CD4-positive, CD25-positive, alpha-beta regulatory T cell (primary cell): Measurements from ENCODE around the gene SMOC2. TPM values are rescaled to one million over a fixed set of nuclear protein-coding genes. Genes with fewer than 3 reads are reported as not detected.

Experiments
- ATAC-seq, 2 donors: fragments of 150-1000 bp; cut with Tn5 transposase; one replicate each; pipeline ENCODE4 v1.10.0; 2021; ENCODE audit warnings: low read depth in 2 of 2, moderate number of reproducible peaks in 2 of 2, moderate library complexity in 1 of 2
- DNase-seq, 3 donors: peaks; one replicate each; pipeline versions ENCODE4 v3.0.0 to v3.0.0-alpha.2; 2012 to 2022; ENCODE audit warnings: mixed read lengths in 1 of 3
- H3K27ac ChIP-seq: one replicate; pipeline ENCODE4 v1.7.0; 2013; ENCODE audit warnings: mild to moderate bottlenecking, low read length; ENCODE audit not compliant: insufficient read depth, poor library complexity, severe bottlenecking
- H3K27me3 ChIP-seq: one replicate; pipeline ENCODE4 v1.7.0; 2013; ENCODE audit warnings: low read length; ENCODE audit not compliant: control insufficient read depth, insufficient read depth
- H3K36me3 ChIP-seq: one replicate; pipeline ENCODE4 v1.7.0; 2013; ENCODE audit warnings: mild to moderate bottlenecking, low read length, moderate library complexity; ENCODE audit not compliant: control insufficient read depth, insufficient read depth
- H3K4me1 ChIP-seq: 2 replicates; pipeline ENCODE4 v1.7.0; 2013; ENCODE audit warnings: mild to moderate bottlenecking, low read length; ENCODE audit not compliant: insufficient read depth, control insufficient read depth, poor library complexity, severe bottlenecking
- H3K4me3 ChIP-seq: one replicate; pipeline ENCODE4 v1.7.0; 2013; ENCODE audit warnings: low read depth, mild to moderate bottlenecking, low read length, moderate library complexity
- H3K9me3 ChIP-seq, 2 experiments: 1 replicate in 1 of 2; 2 replicates in 1 of 2; pipeline ENCODE4 v1.7.0; 2013; ENCODE audit warnings: low read length in 2 of 2, mild to moderate bottlenecking in 1 of 2, moderate library complexity in 1 of 2; ENCODE audit not compliant: control insufficient read depth in 2 of 2
- H3K27ac Mint-ChIP-seq, 3 donors: one replicate each; pipeline ENCODE4 v1.8.0; 2020 to 2022; ENCODE audit warnings: mild to moderate bottlenecking in 3 of 3, mixed read lengths in 3 of 3, moderate library complexity in 2 of 3
- H3K27me3 Mint-ChIP-seq: one replicate; pipeline ENCODE4 v1.8.0; 2022; ENCODE audit warnings: mild to moderate bottlenecking, mixed read lengths
- H3K36me3 Mint-ChIP-seq: one replicate; pipeline ENCODE4 v1.8.0; 2020; ENCODE audit warnings: mixed read lengths
- H3K4me1 Mint-ChIP-seq, 4 donors: one replicate each; pipeline ENCODE4 v1.8.0; 2020 to 2022; ENCODE audit warnings: mixed read lengths in 4 of 4, mild to moderate bottlenecking in 1 of 4
- H3K4me3 Mint-ChIP-seq, 4 donors: one replicate each; pipeline ENCODE4 v1.8.0; 2020 to 2022; ENCODE audit warnings: mild to moderate bottlenecking in 4 of 4, mixed read lengths in 4 of 4, moderate library complexity in 3 of 4
- H3K9me3 Mint-ChIP-seq, 7 donors: one replicate each; pipeline ENCODE4 v1.8.0; 2020 to 2022; ENCODE audit warnings: mixed read lengths in 7 of 7, mild to moderate bottlenecking in 3 of 7, moderate library complexity in 2 of 7
- polyA plus RNA-seq, 4 donors: library from polyadenylated mRNA; unstranded; fragments of 300-500 nt; fragmentation: Illumina TruSeq; gene quantifications; one replicate each; pipeline ENCODE4 v1.2.3, GENCODE V29; 2021
- total RNA-seq: library from RNA; stranded (reverse); gene quantifications from one replicate; pipeline ENCODE4 v1.2.3, GENCODE V29; 2022

Gene SMOC2
- total and polyA plus RNA-seq, 5 donors from 2014 or later = not detected

DNA sequence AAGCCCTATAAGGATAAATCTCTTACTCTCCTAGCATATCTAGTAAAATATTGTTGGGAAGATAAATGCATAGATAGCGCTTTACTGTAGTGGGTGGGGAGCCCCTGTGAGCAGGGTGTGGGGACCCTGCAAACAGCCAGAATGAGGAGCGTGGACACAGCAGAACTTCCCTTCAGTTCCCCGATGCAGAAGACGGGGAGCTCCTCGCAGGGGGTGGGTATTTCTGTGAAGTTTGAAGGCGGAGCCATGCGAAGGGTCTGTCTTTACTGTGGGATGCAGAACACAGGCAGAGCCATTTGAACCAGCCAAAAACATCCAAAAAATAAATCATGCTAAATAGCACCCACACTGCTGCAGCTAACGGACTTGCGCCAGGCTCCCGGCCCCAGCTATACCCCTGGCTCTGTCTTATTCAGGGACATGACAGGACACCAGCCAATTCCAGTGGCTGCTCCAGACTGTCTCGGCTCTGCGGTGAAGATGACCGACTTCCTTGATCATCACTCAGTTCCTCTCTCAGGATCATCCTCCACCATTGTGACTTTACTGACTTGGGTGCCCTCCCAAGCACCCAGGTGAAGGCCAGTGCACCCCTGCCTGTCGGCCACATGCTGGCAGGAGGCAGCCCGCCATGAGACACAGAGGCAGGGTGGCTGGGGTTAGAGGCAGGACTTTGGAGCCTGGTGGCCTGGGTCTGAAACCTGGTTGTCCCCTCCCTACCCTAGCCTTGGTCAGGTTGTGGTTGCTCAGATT lies 134.5 kb downstream of the SMOC2 start:
- H3K9me3 ChIP-seq = no peaks in the 10 kb centered on the region
- H3K27ac ChIP-seq = no peak overlapping the region
- Mint-ChIP-seq H3K27me3 (no peaks in the 10 kb centered on the region), H3K9me3 (no peaks in the 10 kb centered on the region), H3K4me3 (no peak overlapping the region), H3K27ac (no peak overlapping the region), H3K36me3 (no peaks in the 10 kb centered on the region), H3K4me1 (no peaks in the 10 kb centered on the region)
- no peak for DNase-seq
- H3K4me1 ChIP-seq = no peaks in the 10 kb centered on the region
- ATAC-seq = no peak
- no peaks in the 10 kb centered on the region for H3K36me3 ChIP-seq
- no peak overlapping the region for H3K4me3 ChIP-seq
- H3K27me3 ChIP-seq = no peaks in the 10 kb centered on the region

DNA sequence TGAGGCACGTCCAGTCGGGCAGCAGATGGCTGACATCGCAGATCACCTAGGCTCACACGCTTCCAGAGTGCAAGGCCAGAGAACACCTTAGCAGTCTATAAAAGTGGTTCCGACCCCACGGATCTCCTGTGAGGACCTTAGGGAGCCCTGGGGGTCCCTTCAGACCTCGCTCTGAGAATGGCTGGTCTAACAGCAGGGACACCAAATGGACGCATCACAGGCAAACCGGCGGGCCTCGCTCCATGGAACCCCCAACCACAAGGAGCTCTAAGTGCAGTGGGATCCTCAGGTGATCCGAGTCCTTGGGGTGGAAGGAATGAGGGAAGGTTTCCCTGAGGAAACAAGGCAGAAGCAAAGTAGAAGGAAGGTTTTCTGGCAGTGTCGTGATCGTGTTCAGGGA lies 135.4 kb downstream of the SMOC2 start:
- Histone ChIP-seq H3K4me1 (no peaks in the 10 kb centered on the region), H3K9me3 (no peaks in the 10 kb centered on the region), H3K27me3 (no peaks in the 10 kb centered on the region), H3K27ac (no peak overlapping the region), H3K4me3 (no peak overlapping the region), H3K36me3 (no peaks in the 10 kb centered on the region)
- no peaks in the 10 kb centered on the region for H3K36me3 Mint-ChIP-seq
- H3K27me3 Mint-ChIP-seq = no peaks in the 10 kb centered on the region
- no peak overlapping the region for H3K27ac Mint-ChIP-seq
- H3K9me3 Mint-ChIP-seq = no peaks in the 10 kb centered on the region
- no peak for DNase-seq
- no peak overlapping the region for H3K4me3 Mint-ChIP-seq
- H3K4me1 Mint-ChIP-seq = no peaks in the 10 kb centered on the region
- ATAC-seq = no peak

DNA sequence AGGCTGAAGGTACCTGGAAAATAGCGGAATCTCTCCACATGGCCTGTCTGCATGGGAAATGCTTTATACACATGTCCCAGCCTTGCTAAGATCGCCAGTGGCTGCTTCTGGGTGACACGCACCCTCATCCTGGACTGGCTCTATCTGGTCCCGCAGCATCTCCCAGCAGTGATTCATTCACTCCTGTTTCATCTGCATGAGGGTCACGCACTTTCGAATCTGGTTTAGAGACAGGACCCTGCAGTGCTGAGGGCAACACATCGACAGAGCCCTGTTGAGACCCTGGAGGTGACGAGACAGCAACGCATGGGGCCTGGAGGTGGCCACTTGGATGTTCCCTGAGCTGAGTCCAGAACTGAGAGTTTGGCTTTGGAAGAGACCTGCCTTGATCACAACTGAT lies 136.5 kb downstream of the SMOC2 start:
- Mint-ChIP-seq H3K4me1 (no peaks in the 10 kb centered on the region), H3K27me3 (no peaks in the 10 kb centered on the region), H3K4me3 (no peak overlapping the region), H3K36me3 (no peaks in the 10 kb centered on the region), H3K9me3 (no peaks in the 10 kb centered on the region), H3K27ac (no peak overlapping the region)
- H3K36me3 ChIP-seq = no peaks in the 10 kb centered on the region
- H3K4me3 ChIP-seq = no peak overlapping the region
- no peak for ATAC-seq
- no peak for DNase-seq
- H3K9me3 ChIP-seq = no peaks in the 10 kb centered on the region
- no peak overlapping the region for H3K27ac ChIP-seq
- H3K4me1 ChIP-seq = no peaks in the 10 kb centered on the region
- H3K27me3 ChIP-seq = no peaks in the 10 kb centered on the region

DNA sequence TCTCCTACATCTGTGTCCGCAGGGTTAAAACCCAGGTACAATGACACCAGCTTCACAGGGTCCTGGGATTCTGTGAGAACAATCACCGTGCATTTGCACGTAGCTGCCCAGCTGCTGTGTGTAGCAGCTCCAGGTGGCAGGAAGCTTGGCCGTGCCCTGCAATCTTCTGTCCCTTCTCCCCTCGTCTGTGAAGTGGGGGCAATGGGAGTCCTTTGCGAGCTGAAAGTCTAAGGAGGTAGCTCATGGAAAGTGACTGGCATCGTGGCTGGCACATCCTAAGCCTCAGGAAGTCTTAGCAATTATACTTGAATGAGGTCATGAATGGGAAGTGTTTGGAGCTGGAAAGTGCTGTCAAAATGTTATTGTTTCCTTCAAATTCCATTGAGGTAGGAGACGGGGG lies 137.1 kb downstream of the SMOC2 start:
- no peaks in the 10 kb centered on the region for H3K9me3 Mint-ChIP-seq
- H3K27me3 Mint-ChIP-seq = no peaks in the 10 kb centered on the region
- Histone ChIP-seq H3K9me3 (no peaks in the 10 kb centered on the region), H3K27ac (no peak overlapping the region), H3K4me3 (no peak overlapping the region), H3K36me3 (no peaks in the 10 kb centered on the region), H3K27me3 (no peaks in the 10 kb centered on the region), H3K4me1 (no peaks in the 10 kb centered on the region)
- DNase-seq (no peak), ATAC-seq (no peak)
- no peaks in the 10 kb centered on the region for H3K4me1 Mint-ChIP-seq
- no peak overlapping the region for H3K27ac Mint-ChIP-seq
- H3K36me3 Mint-ChIP-seq = no peaks in the 10 kb centered on the region
- H3K4me3 Mint-ChIP-seq = no peak overlapping the region

DNA sequence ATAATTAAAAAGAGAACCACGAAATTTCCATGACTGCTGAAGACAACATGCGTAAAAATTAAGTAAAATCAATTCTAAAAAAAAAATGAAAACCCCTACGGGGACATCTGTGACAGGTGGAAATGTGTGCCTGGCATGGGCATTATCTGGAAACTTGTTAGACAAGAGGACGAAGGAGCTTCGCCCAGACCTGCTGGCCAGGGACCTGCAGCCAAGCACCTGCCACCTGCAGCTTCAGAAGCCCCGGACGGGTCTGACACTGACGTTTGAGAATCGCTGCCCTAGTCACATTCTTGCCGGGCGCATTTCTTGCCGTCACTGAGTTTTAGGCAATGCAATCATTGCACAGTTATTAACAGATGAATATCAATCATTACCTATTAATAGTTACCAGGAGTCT lies 140.3 kb downstream of the SMOC2 start:
- Mint-ChIP-seq H3K36me3 (no peaks in the 10 kb centered on the region), H3K4me3 (no peak overlapping the region), H3K4me1 (no peaks in the 10 kb centered on the region), H3K9me3 (no peaks in the 10 kb centered on the region), H3K27me3 (no peaks in the 10 kb centered on the region), H3K27ac (no peak overlapping the region)
- no peaks in the 10 kb centered on the region for H3K27me3 ChIP-seq
- no peaks in the 10 kb centered on the region for H3K36me3 ChIP-seq
- no peak overlapping the region for H3K27ac ChIP-seq
- no peaks in the 10 kb centered on the region for H3K9me3 ChIP-seq
- H3K4me1 ChIP-seq = no peaks in the 10 kb centered on the region
- ATAC-seq (no peak), DNase-seq (no peak)
- H3K4me3 ChIP-seq = no peak overlapping the region

DNA sequence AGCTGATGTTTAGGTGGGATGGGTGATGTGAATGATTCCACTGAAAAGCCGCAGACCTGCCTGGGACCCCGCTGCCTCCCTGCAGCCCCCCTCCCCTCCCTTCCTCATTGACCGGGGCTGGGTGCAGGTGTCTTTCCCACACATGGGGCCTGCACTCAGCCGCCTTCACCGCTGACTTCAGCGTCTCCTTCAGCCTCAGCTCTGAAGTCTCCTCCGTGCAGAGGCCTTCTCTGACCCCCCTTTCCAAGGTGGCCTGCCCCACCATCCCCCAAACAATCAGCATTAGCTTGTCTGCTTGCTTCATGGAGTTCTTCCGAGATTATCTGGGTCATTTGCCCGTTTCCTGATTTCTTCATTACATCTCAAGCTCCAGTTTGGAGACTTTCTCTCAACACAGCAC lies 140.7 kb downstream of the SMOC2 start:
- no peak for ATAC-seq
- Mint-ChIP-seq H3K9me3 (no peaks in the 10 kb centered on the region), H3K27me3 (no peaks in the 10 kb centered on the region), H3K27ac (no peak overlapping the region), H3K4me3 (no peak overlapping the region), H3K36me3 (no peaks in the 10 kb centered on the region), H3K4me1 (no peaks in the 10 kb centered on the region)
- Histone ChIP-seq H3K27me3 (no peaks in the 10 kb centered on the region), H3K4me3 (no peak overlapping the region), H3K36me3 (no peaks in the 10 kb centered on the region), H3K9me3 (no peaks in the 10 kb centered on the region), H3K27ac (no peak overlapping the region), H3K4me1 (no peaks in the 10 kb centered on the region)
- DNase-seq = no peak

DNA sequence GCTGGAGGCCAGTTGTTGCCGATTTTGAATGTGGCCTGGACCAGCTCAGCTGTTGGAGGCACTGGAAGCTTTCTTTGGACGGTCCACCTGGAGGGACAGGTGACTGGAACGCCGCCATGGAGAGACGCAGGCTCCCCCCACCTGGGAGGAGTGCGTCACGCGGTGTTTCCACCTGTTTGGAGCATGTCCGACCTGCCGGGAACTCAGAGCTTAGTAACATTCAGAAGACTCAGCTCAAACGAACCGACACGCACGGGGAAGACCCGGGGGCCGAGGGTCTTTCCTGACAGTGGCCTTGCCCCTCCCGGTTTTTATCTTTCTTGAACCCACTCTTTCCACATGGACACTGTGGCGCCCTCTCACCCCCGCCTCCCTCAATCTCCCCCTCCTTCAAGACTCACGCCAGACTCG lies 141.6 kb downstream of the SMOC2 start:
- no peaks in the 10 kb centered on the region for H3K4me1 Mint-ChIP-seq
- H3K36me3 Mint-ChIP-seq = no peaks in the 10 kb centered on the region
- peaks cover 0 to 2% (median 0%) of the 10 kb centered on the region in 7 donors for H3K9me3 Mint-ChIP-seq
- H3K4me3 Mint-ChIP-seq = no peak overlapping the region
- Histone ChIP-seq H3K9me3 (no peaks in the 10 kb centered on the region), H3K36me3 (no peaks in the 10 kb centered on the region), H3K27me3 (no peaks in the 10 kb centered on the region), H3K4me1 (no peaks in the 10 kb centered on the region), H3K4me3 (no peak overlapping the region), H3K27ac (no peak overlapping the region)
- no peaks in the 10 kb centered on the region for H3K27me3 Mint-ChIP-seq
- DNase-seq = no peak
- ATAC-seq = no peak
- no peak overlapping the region for H3K27ac Mint-ChIP-seq

DNA sequence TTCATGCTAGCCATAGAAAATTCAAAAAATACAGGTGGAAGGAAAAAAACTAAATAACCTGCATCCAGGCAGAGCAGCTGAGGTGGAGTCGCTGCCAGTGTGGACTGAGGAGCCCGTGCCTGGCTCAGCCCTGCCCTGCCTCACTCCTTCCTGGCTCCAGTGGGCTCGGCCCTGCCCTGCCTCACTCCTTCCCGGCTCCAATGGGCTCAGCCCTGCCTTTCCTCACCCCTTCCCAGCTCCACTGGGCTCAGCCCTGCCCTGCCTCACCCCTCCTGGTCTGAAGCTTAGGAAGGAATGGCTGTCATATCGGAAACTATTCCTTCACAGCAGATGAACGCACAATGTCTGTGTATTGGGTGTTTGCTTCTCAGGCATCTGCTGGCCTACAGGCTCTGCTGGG lies 142.1 kb downstream of the SMOC2 start:
- H3K27ac ChIP-seq = no peak overlapping the region
- H3K9me3 ChIP-seq = no peaks in the 10 kb centered on the region
- no peaks in the 10 kb centered on the region for H3K36me3 ChIP-seq
- Mint-ChIP-seq H3K36me3 (no peaks in the 10 kb centered on the region), H3K27me3 (no peaks in the 10 kb centered on the region), H3K4me1 (no peaks in the 10 kb centered on the region), H3K27ac (no peak overlapping the region), H3K4me3 (no peak overlapping the region), H3K9me3 (peaks cover 0 to 2% (median 0%) of the 10 kb centered on the region in 7 donors)
- H3K4me1 ChIP-seq = no peaks in the 10 kb centered on the region
- ATAC-seq (no peak), DNase-seq (no peak)
- H3K27me3 ChIP-seq = no peaks in the 10 kb centered on the region
- H3K4me3 ChIP-seq = no peak overlapping the region
